H4 (cell line): Measurements from ENCODE around the gene PRMT2. TPM values are rescaled to one million over a fixed set of nuclear protein-coding genes. Genes with fewer than 3 reads are reported as not detected.

ENCODE experiments used
- DNase-seq: peaks from one replicate; pipeline ENCODE4 v3.0.0-alpha.2; 2015; ENCODE audit warnings: low spot score
- total RNA-seq: library from RNA; depleted of rRNA; stranded (reverse); fragments of >200 nt; shearing (Covaris generic); gene quantifications from 2 replicates; pipeline ENCODE4 v1.2.3, GENCODE V29; 2014

Gene PRMT2
- total RNA-seq, 1 experiment from 2014 or later, result 95.1 TPM

DNA sequence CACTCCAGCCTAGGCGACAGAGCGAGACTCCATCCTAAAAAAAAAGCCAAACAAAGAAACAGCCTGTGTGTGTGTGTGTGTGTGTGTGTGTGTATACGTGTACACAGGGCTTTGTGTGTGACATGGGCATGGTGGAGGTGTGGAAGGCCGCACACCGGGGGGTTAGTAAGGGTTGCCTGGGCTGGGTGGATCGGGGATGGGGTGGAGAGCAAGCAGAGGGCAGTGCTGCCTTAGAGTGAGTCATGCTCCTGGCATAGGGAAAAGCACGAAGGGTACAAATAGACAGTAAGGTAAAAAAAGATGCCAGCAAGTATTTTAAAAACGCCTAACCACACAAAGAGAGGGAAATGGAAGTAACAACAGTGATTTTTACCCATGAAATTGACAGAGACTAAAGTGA, 6.2 kb downstream of the PRMT2 start:
- no peak for DNase-seq

DNA sequence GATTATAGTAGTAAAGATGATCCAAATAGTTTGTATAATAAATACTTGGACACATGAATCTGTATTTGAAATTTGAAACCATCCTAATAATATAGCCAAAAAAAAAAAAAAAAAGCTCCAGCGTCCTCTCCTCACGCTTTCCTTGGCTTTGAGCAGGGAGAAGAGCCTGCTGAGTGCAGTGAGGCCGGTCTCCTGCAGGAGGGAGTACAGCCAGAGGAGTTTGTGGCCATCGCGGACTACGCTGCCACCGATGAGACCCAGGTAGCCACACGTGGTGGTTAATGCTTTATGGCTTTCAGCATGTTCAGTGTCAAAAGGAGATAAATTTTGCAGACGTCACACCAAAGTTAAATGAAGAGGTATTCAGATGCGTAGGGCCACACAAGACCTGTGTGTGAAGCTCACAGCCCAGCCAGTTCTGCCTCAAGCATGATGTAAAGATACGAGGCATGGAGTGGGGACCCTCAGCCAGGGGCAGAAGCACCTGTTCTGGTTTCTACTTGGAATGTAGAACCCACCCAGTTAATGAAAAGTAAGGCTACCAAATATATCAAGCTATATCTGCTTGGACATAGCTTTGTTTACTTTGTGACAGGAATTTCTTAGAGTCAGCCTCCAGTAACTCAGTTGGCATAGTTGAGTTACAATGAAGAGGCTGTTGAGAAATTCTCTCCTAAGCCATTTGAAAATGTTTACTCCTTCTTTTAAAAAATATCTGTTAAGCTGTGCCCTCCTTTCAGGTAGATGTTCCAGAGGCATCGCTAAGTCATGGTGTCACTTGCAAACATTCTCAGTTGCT, 8.1 kb downstream of the PRMT2 start:
- DNase-seq, result no peak

DNA sequence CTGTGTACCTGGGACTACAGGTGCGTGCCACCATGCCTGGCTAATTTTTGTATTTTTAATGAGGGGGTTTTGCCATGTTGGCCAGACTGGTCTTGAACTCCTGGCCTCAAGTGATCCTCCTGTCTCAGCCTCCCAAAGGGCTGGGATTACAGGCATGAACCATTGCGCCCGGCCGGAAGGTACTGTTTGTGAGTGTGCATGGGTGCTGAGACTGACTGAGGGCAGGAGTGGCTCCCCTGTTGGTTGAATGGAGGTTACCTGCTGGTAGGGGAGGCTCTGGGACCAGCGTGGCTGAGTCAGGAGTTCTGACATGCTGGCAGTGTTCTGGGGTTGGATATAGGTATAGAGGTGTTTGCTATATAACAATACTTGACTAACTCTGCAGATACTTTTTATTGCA, 10.4 kb downstream of the PRMT2 start:
- no peak for DNase-seq

- no peak for DNase-seq
Observed at GRCh38 chr21:46646541-46647154, 11.2 kb downstream of the PRMT2 start.

GRCh38 chr21:46648539-46648938, 13.1 kb downstream of the PRMT2 start:
- no peak for DNase-seq

GRCh38 chr21:46649356-46649755, 13.9 kb downstream of the PRMT2 start:
- DNase-seq, result no peak

- DNase-seq, result no peak
Observed at GRCh38 chr21:46650476-46651098, 15.1 kb downstream of the PRMT2 start.

DNA sequence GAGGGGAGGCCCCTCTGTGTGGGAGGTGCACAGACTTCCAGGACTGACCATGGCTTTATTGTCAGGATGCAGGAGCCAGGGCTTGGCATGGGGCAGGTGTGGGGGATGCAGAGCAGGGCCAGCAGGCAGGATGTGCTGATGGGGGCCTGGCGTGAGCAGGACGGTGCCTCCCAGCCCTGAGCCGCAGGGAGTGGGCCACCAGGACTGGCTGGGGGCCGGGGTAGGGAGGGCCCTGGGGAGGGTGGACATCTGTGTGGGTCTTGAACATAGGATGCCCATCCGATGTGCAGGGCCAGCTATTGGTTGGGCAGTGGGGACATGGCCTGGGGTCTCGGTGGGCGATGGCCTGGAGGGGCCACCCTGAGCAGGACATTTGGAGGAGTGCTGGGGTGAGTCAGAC, 15.6 kb downstream of the PRMT2 start:
- no peak for DNase-seq

- DNase-seq, result no peak
Observed at GRCh38 chr21:46655230-46655629, 19.8 kb downstream of the PRMT2 start.

- no peak for DNase-seq
Observed at GRCh38 chr21:46656820-46657219, 21.3 kb downstream of the PRMT2 start.

DNA sequence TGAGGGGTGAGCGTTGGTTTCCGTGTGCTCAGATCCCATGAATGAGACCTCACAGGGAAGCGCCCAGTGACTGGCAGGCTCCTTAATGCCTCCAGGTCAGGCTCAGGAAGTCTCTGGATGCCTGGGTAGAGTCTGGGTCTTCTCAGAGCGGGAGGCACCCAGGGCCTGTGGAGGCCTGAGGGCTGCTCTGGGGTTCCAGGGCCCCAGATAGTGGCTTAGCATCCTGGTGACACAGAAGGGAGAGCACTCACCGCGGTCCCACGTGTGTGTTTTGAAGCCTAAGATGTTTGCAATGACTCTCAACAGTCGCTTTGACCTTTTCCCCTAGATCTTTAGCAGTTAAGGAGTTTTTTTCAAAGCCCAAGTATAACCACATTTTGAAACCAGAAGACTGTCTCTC, 25.0 kb downstream of the PRMT2 start:
- DNase-seq, result no peak

GRCh38 chr21:46661211-46661625, 25.7 kb downstream of the PRMT2 start:
- DNase-seq, result no peak

GRCh38 chr21:46661642-46662366, 26.3 kb downstream of the PRMT2 start:
- DNase-seq, result no peak

DNA sequence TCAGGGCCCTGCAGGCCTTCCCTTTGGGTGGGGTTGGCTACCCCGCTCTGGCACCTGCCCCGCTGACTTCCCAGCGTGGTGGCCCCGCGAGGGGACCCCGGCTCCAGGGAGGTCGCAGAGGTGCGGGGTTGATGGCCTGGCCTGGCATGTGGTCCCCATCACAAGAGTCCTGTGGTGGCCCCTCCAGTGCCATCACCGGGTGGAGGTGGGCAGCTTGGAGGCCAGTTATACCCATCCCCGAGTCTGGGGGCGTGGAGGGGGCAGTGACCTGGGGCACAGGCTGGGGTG, 26.8 kb downstream of the PRMT2 start:
- DNase-seq, result no peak

- no peak for DNase-seq
Observed at GRCh38 chr21:46662765-46663500, 27.5 kb downstream of the PRMT2 start.

DNA sequence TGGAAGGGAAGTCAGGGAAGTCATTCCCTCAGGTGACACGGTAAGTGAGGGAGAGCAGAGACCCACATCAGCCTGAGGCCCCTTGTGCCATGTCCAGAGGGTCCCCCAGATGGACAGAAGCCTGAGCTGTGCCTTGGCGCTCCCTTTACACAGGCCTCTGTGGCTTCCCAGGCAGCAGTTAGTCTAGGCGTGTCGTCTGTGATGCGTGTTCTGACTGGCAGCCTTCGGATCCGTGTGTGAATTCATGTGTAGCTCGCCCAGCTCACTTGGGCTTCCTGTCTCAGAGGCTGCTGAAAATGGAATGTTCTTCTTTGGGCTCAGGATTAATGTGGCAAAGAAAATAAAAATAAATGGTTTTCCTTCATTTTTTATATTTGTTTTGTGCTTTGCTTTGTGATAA, 28.3 kb downstream of the PRMT2 start:
- DNase-seq, result no peak

DNA sequence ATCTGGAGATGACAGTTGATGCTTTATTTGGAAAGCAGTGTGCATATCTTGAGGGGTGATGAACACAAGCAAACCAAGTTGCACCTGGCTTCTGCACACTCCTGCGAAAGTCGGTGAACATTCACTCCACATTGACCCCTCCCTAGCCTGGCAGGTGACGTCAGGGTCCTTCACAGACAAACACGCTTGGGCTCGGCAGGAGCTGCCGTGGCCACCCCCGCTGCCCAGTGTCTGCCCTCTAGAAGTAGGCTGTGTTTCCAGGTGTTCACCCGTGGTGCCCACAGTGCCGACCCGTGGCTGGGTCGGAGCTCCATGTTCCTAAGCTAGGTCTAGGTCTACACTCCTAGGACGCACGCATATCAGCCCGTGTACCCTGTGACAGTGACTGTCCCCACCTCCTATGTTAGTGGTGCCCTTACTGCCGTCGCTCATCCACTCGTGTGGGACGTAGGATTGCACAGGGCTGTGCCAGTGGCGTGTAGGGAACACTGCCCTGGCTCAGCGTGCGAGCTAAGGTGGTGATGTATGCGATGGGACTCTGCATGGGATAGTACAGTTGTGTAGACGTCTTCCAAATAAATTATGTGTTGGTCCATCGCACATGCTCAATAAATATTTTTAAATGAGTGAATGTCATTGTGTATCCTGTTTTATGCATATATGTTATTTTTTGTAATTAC, 29.0 kb downstream of the PRMT2 start:
- DNase-seq, result no peak

GRCh38 chr21:46665566-46665965, 30.1 kb downstream of the PRMT2 start:
- no peak for DNase-seq

- no peak for DNase-seq
Observed at GRCh38 chr21:46666941-46667740, 31.7 kb downstream of the PRMT2 start.

DNA sequence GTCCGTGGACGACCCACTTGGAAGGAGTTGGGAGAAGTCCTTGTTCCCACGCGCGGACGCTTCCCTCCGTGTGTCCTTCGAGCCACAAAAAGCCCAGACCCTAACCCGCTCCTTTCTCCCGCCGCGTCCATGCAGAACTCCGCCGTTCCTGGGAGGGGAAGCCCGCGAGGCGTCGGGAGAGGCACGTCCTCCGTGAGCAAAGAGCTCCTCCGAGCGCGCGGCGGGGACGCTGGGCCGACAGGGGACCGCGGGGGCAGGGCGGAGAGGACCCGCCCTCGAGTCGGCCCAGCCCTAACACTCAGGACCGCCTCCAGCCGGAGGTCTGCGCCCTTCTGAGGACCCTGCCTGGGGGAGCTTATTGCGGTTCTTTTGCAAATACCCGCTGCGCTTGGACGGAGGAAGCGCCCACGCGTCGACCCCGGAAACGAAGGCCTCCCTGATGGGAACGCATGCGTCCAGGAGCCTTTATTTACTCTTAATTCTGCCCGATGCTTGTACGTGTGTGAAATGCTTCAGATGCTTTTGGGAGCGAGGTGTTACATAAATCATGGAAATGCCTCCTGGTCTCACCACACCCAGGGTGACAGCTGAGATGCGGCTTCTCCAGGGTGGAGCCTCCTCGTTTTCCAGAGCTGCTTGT, 32.4 kb downstream of the PRMT2 start:
- no peak for DNase-seq
